Trophoblast cell (in vitro differentiated cells and primary cell): ENCODE results near the gene PKN2.
"Not testable (repeated sequence)": the region's sequence is repeated elsewhere in the genome, so short reads cannot be mapped to it uniquely, and the experiment has no call there.

Source experiments
- DNase-seq, 2 donors: peaks; one replicate each; pipeline ENCODE4 v3.0.0-alpha.2; 2016
- H2AFZ ChIP-seq: 2 replicates; pipeline ENCODE4 v1.6.1; 2013; ENCODE audit warnings: low read length, moderate library complexity, mild to moderate bottlenecking; ENCODE audit not compliant: insufficient read depth, poor library complexity
- H2AK5ac ChIP-seq: 2 replicates; pipeline ENCODE4 v1.6.1; 2013; ENCODE audit warnings: mild to moderate bottlenecking, low read length
- H2BK120ac ChIP-seq: 2 replicates; pipeline ENCODE4 v1.6.1; 2013; ENCODE audit warnings: low read length, mild to moderate bottlenecking, moderate library complexity; ENCODE audit not compliant: insufficient read depth, poor library complexity
- H2BK12ac ChIP-seq: 2 replicates; pipeline ENCODE4 v1.6.1; 2013; ENCODE audit warnings: mild to moderate bottlenecking, low read length, moderate library complexity
- H2BK5ac ChIP-seq: 2 replicates; pipeline ENCODE4 v1.6.1; 2013; ENCODE audit warnings: low read length, low read depth, moderate library complexity, mild to moderate bottlenecking; ENCODE audit not compliant: poor library complexity
- H3K14ac ChIP-seq: 2 replicates; pipeline ENCODE4 v1.6.1; 2013; ENCODE audit warnings: mild to moderate bottlenecking, low read length
- H3K18ac ChIP-seq: 2 replicates; pipeline ENCODE4 v1.6.1; 2013; ENCODE audit warnings: mild to moderate bottlenecking, low read length
- H3K23ac ChIP-seq: 2 replicates; pipeline ENCODE4 v1.6.1; 2013; ENCODE audit warnings: low read length
- H3K27ac ChIP-seq: 2 replicates; pipeline ENCODE4 v1.5.1; 2013; ENCODE audit warnings: low read depth, mild to moderate bottlenecking, inconsistent platforms, low read length, moderate library complexity
- H3K27me3 ChIP-seq: 2 replicates; pipeline ENCODE4 v1.6.1; 2013; ENCODE audit warnings: inconsistent platforms, mild to moderate bottlenecking, low read length, moderate library complexity; ENCODE audit not compliant: insufficient read depth
- H3K36me3 ChIP-seq, 2 experiments: 1 replicate in 1 of 2; 2 replicates in 1 of 2; pipeline ENCODE4 v1.6.1; 2013; ENCODE audit warnings: low read length in 2 of 2, mild to moderate bottlenecking in 2 of 2, moderate library complexity in 1 of 2; ENCODE audit not compliant: insufficient read depth in 2 of 2, control insufficient read depth in 1 of 2
- H3K4ac ChIP-seq: 2 replicates; pipeline ENCODE4 v1.6.1; 2013; ENCODE audit warnings: low read depth, mild to moderate bottlenecking, low read length, moderate library complexity
- H3K4me1 ChIP-seq, 2 experiments: 1 replicate in 1 of 2; 2 replicates in 1 of 2; pipeline ENCODE4 v1.6.1; 2013; ENCODE audit warnings: low read length in 2 of 2, mild to moderate bottlenecking in 2 of 2, moderate library complexity in 1 of 2; ENCODE audit not compliant: insufficient read depth in 2 of 2, control insufficient read depth in 1 of 2
- H3K4me2 ChIP-seq: 2 replicates; pipeline ENCODE4 v1.6.1; 2013; ENCODE audit warnings: inconsistent platforms, mild to moderate bottlenecking, low read length, moderate library complexity
- H3K4me3 ChIP-seq: 2 replicates; pipeline ENCODE4 v1.5.1; 2013; ENCODE audit warnings: mild to moderate bottlenecking, low read depth, low read length, inconsistent platforms
- H3K79me1 ChIP-seq: one replicate; pipeline ENCODE4 v1.6.1; 2013; ENCODE audit warnings: low read length
- H3K79me2 ChIP-seq: 2 replicates; pipeline ENCODE4 v1.6.1; 2013; ENCODE audit warnings: low read length, mild to moderate bottlenecking; ENCODE audit not compliant: control insufficient read depth, insufficient read depth, poor library complexity
- H3K9ac ChIP-seq: 2 replicates; pipeline ENCODE4 v1.6.1; 2013; ENCODE audit warnings: mild to moderate bottlenecking, low read length
- H3K9me3 ChIP-seq: 2 replicates; pipeline ENCODE4 v1.6.1; 2013; ENCODE audit warnings: low read depth, mild to moderate bottlenecking, control low read depth, inconsistent platforms, low read length; ENCODE audit not compliant: insufficient read depth
- H4K12ac ChIP-seq: 2 replicates; pipeline ENCODE4 v1.6.1; 2013; ENCODE audit warnings: low read depth, mild to moderate bottlenecking, low read length, moderate library complexity
- H4K8ac ChIP-seq: 2 replicates; pipeline ENCODE4 v1.6.1; 2013; ENCODE audit warnings: low read depth, mild to moderate bottlenecking, low read length, moderate library complexity
- H4K91ac ChIP-seq: one replicate; pipeline ENCODE4 v1.6.1; 2013; ENCODE audit warnings: low read depth, mild to moderate bottlenecking, low read length, moderate library complexity
- WGBS: extraction: QIAGEN DNeasy Blood & Tissue Kit; methylation state at CpG from one replicate; pipeline ENCODE4 v1.1.7; 2013; ENCODE audit warnings: missing lambda C conversion rate; ENCODE audit not compliant: insufficient read length, insufficient coverage; ENCODE audit errors: extremely low coverage; 5-methylcytosine and 5-hydroxymethylcytosine counted together

Gene PKN2

GRCh38 chr1:88812366-88812765 is 128.3 kb downstream of the PKN2 start:
- no peak overlapping the region for H3K4ac ChIP-seq
- no peak overlapping the region for H2AFZ ChIP-seq
- H3K4me3 ChIP-seq, result no peak overlapping the region
- no peaks in the 10 kb centered on the region for H3K79me2 ChIP-seq
- no peak overlapping the region for H3K14ac ChIP-seq
- no peak overlapping the region for H3K23ac ChIP-seq
- no peak overlapping the region for H3K9ac ChIP-seq
- no peak overlapping the region for H4K91ac ChIP-seq
- H3K27ac ChIP-seq, result no peak overlapping the region
- no peak overlapping the region for H4K8ac ChIP-seq
- H3K4me2 ChIP-seq, result no peak overlapping the region
- peaks cover 5 to 10% of the 10 kb centered on the region in 2 experiments for H3K36me3 ChIP-seq
- H2BK120ac ChIP-seq, result no peak overlapping the region
- no peak overlapping the region for H2BK12ac ChIP-seq
- H2AK5ac ChIP-seq, result no peak overlapping the region
- H3K18ac ChIP-seq, result no peak overlapping the region
- DNase-seq, result no peak
- H2BK5ac ChIP-seq, result no peak overlapping the region
- H3K4me1 ChIP-seq, result no peaks in the 10 kb centered on the region
- no peaks in the 10 kb centered on the region for H3K27me3 ChIP-seq
- no peaks in the 10 kb centered on the region for H3K79me1 ChIP-seq
- H3K9me3 ChIP-seq, result no peaks in the 10 kb centered on the region
- H4K12ac ChIP-seq, result no peak overlapping the region

- H2BK12ac ChIP-seq, result no peak overlapping the region
- H2AFZ ChIP-seq, result no peak overlapping the region
- DNase-seq, result no peak
- no peak overlapping the region for H3K27ac ChIP-seq
- no peak overlapping the region for H2BK120ac ChIP-seq
- no CpG with 5 or more reads among the region's 1 CpG for WGBS
- no peak overlapping the region for H4K12ac ChIP-seq
- H3K9ac ChIP-seq, result no peak overlapping the region
- no peak overlapping the region for H3K4me3 ChIP-seq
- no peak overlapping the region for H3K4ac ChIP-seq
- no peaks in the 10 kb centered on the region for H3K27me3 ChIP-seq
- no peaks in the 10 kb centered on the region for H3K9me3 ChIP-seq
- H3K23ac ChIP-seq, result no peak overlapping the region
- H3K36me3 ChIP-seq, result peaks cover 5 to 13% of the 10 kb centered on the region in 2 experiments
- H3K79me1 ChIP-seq, result no peaks in the 10 kb centered on the region
- no peak overlapping the region for H2AK5ac ChIP-seq
- H3K4me2 ChIP-seq, result no peak overlapping the region
- no peak overlapping the region for H3K14ac ChIP-seq
- no peak overlapping the region for H3K18ac ChIP-seq
- H4K8ac ChIP-seq, result no peak overlapping the region
- no peaks in the 10 kb centered on the region for H3K4me1 ChIP-seq
- no peaks in the 10 kb centered on the region for H3K79me2 ChIP-seq
- no peak overlapping the region for H4K91ac ChIP-seq
- H2BK5ac ChIP-seq, result no peak overlapping the region
These were observed 129.4 kb downstream of the PKN2 start for GRCh38 chr1:88813471-88813870.

- not testable (repeated sequence) for H3K9ac ChIP-seq, H3K4me2 ChIP-seq, H4K12ac ChIP-seq, H3K18ac ChIP-seq, H2AK5ac ChIP-seq, H3K4ac ChIP-seq, H3K27ac ChIP-seq, H3K79me2 ChIP-seq, H2BK12ac ChIP-seq, H3K4me3 ChIP-seq, H2AFZ ChIP-seq, H2BK5ac ChIP-seq, H3K79me1 ChIP-seq, H4K8ac ChIP-seq, H3K4me1 ChIP-seq, H4K91ac ChIP-seq, H3K14ac ChIP-seq, H3K23ac ChIP-seq, H2BK120ac ChIP-seq, DNase-seq, H3K27me3 ChIP-seq, H3K9me3 ChIP-seq
- peaks cover 6 to 15% of the 10 kb centered on the region in 2 experiments for H3K36me3 ChIP-seq
- WGBS, result no CpG with 5 or more reads among the region's 3 CpGs
These were observed 135.6 kb downstream of the PKN2 start for GRCh38 chr1:88819642-88820041.

- no peak overlapping the region for H4K8ac ChIP-seq
- H3K23ac ChIP-seq, result no peak overlapping the region
- H4K91ac ChIP-seq, result no peak overlapping the region
- H2BK12ac ChIP-seq, result no peak overlapping the region
- no peak for DNase-seq
- no peak overlapping the region for H3K9ac ChIP-seq
- no peak overlapping the region for H3K4me2 ChIP-seq
- no peak overlapping the region for H3K4ac ChIP-seq
- no peak overlapping the region for H3K27ac ChIP-seq
- H3K18ac ChIP-seq, result no peak overlapping the region
- H2AK5ac ChIP-seq, result no peak overlapping the region
- H2BK5ac ChIP-seq, result no peak overlapping the region
- H3K36me3 ChIP-seq, result peaks cover 6 to 7% of the 10 kb centered on the region in 2 experiments
- no CpG with 5 or more reads among the region's 2 CpGs for WGBS
- no peaks in the 10 kb centered on the region for H3K4me1 ChIP-seq
- no peaks in the 10 kb centered on the region for H3K9me3 ChIP-seq
- H2AFZ ChIP-seq, result no peak overlapping the region
- no peak overlapping the region for H2BK120ac ChIP-seq
- no peaks in the 10 kb centered on the region for H3K79me2 ChIP-seq
- H3K79me1 ChIP-seq, result no peaks in the 10 kb centered on the region
- H3K4me3 ChIP-seq, result no peak overlapping the region
- no peaks in the 10 kb centered on the region for H3K27me3 ChIP-seq
- H3K14ac ChIP-seq, result no peak overlapping the region
- H4K12ac ChIP-seq, result no peak overlapping the region
These were observed 141.6 kb downstream of the PKN2 start for GRCh38 chr1:88825721-88826120.
